HG02610 (cell line): Measurements from ENCODE around the gene B3GALNT1.

Experiments used
- ATAC-seq: cut with Tn5 transposase; IDR thresholded peaks from one replicate; pipeline ENCODE4 v1.9.1; 2021; ENCODE audit warnings: mild to moderate bottlenecking, moderate library complexity; ENCODE audit not compliant: unreplicated experiment

B3GALNT1 gene, protein sequence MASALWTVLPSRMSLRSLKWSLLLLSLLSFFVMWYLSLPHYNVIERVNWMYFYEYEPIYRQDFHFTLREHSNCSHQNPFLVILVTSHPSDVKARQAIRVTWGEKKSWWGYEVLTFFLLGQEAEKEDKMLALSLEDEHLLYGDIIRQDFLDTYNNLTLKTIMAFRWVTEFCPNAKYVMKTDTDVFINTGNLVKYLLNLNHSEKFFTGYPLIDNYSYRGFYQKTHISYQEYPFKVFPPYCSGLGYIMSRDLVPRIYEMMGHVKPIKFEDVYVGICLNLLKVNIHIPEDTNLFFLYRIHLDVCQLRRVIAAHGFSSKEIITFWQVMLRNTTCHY

DNA sequence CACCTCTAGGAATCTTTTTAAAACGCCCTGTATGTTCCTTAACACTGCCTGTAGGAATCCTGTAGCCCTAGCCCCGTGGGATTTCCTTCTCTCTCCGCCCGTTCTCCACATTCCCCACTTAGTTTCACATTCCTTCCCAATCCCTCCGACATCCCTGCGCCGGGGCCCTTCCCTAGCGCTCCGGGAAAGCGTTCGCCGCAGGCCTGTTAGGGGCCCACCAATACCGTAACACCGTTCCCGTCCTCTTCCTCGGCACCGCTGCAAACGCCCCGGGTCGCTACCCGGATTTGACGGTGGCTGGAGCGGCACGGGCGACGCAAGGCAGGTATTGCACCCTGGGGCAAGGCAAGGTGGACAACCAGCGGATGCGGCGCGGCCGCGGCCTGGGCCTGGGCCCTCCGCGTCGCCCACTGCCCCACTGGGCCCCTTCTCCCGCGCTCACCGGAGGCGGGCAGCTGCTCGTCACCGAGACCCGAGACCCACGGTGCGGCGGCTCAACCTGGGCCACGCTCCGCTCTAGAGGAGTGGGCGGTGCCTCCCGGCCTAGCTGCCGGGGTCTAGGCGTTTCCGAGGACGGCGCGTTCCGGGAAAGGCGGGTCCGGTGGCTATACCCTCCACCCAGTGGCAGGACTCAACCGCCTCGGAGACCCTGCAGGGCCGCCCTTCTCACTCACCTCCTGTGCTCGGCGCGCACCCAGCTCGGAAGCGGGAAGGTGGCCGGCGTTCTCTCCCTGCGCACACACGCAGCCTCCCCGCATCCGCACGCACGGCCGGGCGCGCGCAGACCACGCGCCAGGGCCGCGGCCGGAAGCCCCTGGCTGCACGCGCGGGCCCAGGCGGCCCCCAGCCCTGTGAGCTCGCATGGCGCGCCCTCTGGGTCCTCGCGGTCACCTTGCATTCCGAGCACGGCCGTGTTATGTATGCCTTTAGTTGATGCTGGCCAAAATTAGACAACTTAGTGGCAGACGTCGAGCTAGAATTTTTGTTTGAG is at the start of gene B3GALNT1:
Gene B3GALNT1 (minus strand): TSS at position 789 of the 991 bp plus-strand sequence. CDS start 18,595 bp downstream, outside the sequence.
- peak; percentile 73 for ATAC-seq

DNA sequence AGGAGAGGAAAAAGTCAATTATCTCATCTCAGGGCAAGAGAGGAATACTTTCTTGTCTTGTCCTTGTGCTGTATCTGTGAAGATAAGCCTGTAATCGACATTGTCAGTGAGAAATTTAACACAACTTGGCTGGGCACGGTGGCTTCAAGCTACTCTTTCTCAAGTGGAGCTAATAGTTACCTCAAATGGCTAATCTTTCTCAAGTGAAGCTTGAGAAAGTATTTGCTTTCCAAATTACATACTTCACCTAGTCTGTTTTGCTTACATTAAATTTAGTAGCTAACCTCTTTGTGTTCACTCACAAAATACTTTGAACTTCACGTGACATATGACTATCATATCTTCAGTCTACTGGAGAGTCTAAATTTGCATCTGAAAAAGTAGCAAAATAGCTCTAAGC is 48.3 kb upstream of the B3GALNT1 start:
- ATAC-seq: no peak

DNA sequence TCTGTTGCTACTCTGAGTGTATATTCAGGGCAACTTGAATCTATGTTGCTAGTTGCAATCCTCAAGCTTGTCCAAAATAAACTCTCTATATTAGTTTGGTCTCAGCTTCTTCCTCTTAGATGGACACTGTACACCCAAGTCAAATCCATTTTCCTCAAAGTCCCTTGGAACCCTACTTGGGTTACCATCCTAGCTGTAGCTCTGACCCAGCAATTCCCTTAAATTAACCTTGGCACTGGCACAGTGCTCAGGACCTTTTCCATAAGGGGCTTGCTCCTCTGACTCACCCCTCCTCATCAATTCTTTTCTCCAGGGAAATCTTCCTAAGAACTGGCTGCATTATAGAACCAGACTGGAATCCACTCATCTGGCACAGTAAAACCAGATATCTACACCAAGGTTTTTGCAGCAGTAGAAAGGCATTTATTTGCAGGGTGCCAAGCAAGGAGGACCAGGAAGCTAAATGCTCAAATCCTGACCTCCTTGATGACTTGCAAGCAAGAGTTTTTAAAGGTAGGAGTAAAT is 44.9 kb upstream of the B3GALNT1 start:
- no peak for ATAC-seq

DNA sequence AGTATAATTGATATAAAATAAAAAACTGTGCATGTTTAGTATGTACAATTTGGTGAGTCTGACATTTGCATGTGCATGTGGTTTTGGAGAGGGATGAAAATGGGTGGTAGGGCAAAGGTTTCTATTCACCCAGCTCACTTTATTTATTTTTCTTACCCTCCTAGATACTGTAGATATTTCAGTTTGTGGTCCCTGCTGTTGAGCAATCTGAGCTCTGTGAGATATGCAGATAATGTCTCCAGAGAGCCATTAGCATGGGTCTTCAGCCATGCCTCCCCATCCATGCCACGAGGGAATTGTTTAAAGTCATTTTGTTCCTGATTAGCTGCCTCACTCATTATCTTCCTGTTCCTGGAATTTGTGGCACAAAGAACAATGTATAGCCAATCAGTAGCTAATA is 44.4 kb upstream of the B3GALNT1 start:
- no peak for ATAC-seq

DNA sequence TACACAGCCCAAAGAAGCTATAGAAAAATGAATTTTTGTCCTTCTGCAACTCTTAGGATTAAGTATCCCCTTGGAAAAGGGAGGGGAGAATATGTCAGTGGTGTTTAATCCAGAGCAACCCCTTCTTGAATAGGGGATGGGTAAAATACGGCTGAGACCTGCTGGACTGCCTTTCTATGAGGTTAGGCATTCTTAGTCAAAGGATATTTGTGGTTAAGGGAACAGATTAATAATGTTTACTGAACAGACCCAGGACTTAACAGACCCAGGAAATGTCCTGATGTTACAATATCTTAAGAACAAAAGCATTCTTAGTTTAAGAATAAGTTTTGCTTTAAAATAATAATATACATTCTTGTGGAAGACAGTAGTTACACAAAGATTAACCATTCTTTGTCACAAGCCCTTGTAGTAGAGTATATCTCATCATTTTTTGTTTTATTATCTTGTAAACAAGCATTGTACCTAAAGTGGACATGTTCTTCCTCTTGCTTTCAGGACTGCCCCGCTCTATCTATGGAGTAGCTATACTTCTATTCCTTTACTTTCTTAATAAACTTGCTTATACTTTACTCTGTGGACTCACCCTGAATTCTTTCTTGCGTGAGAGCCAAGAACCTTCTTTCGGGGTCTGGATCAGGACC is 43.8 kb upstream of the B3GALNT1 start:
- no peak for ATAC-seq

DNA sequence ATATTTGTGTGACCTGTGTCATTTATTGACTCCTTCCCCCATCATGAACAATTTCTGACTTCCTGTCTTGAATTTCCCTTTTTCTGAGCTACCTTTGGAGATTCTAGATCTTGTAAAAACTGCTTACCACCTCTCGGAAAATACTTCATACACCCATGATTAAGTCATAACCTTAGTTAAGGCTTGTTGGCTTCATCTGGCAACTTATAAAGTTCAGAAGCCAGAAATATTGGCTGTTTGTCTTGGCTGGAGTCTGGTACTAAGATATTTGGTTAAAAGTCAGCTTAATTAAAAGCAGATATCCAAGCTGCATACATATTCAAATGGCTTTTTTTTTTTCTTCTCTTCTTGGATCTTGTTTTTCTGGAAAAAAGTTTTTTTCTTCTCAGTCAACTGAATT is 37.3 kb upstream of the B3GALNT1 start:
- ATAC-seq: no peak

DNA sequence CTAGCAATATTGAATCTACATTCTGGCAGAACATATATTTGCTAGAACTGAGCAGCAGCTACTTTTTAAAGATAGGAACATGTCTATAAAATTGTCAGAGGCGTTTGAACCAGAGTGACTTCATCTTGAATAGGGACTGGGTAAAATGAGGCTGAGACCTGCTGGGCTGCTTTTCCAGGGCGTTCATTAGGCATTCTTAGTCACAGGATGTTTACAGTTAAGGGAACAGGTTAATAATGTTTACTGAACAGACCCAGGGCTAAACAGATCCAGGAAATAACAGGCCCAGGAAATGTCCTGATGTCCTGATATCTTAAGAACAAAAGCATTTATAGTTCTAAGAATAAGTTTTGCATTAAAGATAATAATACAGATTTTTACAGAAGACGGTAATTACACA is 34.5 kb upstream of the B3GALNT1 start:
- no peak for ATAC-seq

DNA sequence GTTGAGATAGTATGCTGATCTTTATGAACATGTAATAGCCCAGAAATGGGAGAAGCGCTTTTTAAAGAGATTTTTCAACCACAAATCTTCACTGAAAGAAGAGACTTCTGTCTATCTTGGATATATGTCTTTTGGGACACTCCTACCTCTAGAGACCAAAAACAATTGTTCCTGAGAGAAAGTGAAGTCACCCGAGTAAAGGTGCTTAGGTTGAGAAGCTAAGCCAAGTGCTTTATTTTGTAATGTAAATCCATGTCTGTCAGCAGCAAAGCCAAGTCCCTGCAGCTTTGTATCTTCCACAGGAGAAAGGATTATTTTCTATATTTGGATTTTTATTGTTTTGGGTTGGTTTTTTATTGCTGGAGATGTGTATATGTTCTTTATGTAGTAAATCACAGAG is 32.1 kb upstream of the B3GALNT1 start:
- ATAC-seq: no peak

DNA sequence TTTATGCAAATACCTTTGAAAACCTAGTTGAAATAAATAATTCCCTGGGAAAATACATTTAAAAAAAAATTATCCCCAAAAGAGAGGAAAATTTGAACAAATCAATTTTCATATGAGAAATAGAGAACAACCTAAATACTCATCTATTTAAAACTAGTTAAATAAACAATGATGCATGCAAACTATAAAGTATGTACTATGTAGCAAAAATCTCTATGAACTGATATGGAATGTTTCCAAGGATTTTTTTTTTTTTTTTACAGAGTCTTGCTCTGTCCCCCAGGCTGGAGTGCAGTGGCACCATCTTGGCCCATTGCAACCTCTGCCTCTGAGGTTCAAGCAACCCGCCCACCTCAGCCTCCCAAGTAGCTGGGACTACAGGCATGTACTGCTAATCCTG is 27.2 kb upstream of the B3GALNT1 start:
- no peak for ATAC-seq

DNA sequence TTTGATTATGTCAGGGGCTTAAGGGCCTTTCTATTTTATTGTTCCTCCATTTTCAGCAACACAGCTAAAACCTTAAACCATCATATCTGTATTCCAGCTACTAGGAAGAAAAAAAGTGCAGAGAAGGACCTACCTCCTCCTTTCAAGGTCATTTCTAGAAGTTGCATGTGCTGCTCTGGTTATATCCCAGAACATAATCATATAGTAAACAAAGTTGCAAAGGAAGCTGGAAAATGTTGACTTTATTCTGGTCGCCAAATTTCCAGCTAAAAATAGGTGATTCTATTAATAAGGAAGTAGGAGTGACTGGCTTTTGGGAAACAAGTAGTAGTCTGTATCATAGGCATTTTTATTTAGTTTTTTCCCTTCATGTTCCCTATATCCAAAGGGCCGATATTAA is 21.3 kb upstream of the B3GALNT1 start:
- ATAC-seq: no peak

DNA sequence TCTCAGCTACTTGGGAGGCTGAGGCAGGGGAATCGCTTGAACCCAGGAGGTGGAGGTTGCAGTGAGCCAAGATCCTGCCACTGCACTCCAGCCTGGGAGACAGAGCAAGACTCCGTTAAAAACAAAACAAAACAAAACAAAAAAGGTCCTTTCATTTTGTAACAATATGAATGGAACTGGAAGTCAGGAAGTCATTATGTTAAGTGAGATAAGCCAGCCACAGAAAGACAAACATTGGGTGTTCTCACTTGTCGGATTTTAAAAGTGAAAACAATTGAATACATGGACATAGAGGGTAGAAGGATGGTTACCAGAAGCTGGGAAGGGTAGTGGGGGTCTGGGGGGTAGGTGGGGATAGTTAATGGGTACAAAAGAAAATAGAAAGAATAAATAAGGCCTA is 12.5 kb upstream of the B3GALNT1 start:
- no peak for ATAC-seq

DNA sequence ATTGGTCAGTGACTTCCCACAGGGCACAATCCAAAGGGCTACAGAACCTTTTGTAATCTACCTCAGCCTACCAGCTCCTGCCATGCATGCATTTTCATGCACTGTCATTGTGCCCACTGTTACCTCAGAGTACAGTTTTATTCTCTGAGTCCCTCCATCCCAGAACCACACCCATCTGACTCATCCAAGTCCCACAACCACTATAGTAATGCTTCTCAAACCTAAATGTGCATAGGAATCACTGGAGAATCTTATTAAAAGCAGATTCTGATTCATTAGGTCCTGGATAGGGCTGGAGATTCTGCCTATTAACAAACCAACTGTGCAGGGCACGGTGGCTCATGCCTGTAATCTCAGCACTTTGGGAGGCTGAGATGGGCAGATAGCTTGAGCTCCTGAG is 3.7 kb upstream of the B3GALNT1 start:
- ATAC-seq: no peak

DNA sequence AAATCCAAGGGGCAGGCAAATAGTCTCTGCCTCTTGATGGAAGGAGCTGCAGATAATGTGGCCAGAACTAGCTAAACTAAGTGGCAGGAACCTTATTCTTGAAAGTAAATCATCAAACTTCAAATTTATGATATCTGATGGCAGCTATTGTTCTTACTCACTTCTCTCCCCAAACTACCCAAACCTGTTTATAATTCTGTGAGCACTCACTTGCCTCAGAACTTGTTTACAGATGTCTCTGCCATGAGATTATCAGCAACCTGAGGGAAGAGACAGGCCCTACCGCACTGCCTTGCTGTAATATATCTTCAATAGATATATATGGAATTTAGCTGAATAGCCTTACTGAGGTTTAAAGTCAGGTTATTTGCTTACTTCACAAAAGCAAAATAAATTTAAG is 2.2 kb upstream of the B3GALNT1 start:
- no peak for ATAC-seq

DNA sequence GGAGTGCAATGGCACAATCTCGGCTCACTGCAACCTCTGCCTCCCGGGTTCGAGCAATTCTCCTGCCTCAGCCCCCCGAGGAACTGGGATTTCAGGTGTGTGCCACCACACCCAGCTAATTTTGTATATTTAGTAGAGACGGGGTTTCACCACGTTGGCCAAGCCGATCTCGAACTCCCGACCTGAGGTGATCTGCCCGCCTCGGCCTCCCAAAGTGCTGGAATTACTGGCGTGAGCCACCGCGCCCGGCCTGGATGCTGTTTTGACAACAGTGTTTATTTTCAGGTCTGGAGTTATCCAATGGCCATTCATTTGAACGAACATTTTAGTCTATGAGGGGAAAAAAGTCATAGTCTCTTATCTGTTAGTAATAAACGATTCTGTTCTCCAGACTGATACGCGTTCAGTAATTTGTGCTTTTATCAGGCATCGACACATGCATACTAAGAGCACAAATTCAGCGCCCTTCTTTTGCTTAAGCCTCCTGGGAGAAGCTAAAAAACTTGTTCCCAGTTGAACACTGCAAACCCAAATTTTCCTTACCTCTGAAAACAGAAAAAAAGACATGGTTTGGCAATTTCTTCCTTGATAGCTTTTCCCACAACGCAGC is 1.3 kb downstream of the B3GALNT1 start:
- ATAC-seq: no peak

DNA sequence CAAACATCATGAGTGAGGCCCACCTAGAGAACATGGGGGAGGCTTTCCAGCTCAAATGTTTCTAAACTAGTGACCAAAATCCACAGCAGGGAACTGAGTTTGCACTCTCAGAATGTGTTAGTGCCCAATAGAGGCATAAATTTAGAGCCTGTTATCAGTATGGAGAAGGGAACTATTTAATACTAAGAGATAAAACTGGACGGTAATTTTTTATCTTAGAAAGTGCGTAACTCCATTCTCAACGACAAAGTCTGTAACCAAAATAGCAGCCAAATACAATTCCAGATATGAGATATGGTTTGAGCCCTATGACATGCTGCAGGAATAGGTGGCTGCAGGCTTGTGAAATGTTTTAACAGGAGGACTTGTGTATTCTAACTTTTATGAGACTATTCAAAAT is 3.5 kb downstream of the B3GALNT1 start:
- ATAC-seq: no peak

DNA sequence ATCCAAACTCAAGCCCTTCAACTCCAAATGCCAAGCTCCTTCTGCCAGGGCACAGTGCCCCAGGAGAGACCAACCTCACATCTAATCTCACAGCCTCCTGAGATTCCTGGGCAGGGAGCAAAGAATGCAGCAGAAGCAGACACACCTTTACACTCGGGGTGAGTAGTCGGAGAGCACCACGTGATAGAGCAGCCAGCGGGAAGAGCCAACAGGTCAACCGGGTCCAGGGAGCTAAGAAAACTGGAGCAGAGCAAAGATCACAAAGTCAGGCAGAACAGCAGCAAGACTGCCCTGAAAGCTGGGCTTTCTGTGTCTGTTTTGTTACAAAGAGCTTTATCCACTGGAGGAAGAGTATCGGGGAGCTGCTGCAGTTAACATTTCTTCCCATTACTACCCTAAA is 4.2 kb downstream of the B3GALNT1 start:
- no peak for ATAC-seq

DNA sequence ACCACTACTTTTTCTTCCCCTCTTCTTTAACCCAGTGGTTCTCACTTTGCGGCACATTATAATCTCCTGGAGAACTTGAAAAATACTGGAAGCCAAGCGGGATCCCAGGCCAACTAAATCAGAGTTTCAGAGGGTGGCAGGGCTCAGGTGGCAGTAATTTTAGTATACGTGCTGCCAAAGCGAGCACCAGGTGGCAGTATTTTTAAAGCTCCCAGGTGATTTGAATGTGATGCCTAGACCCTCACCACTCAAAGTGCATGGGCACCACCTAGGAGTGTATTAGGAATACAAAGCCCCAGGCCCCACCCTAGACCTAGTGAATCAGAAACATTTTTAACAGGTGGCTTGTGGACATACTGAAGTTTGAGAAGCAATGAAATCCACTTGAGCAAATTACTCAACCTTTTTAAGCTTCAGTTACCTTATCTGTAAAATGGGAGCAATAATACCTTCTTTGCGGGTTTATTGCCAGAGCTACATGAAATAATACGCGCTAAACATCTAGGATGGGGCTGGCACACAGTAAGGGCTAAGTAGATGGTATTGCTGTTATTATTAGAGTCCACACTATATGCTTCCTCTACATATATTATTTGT is 8.3 kb downstream of the B3GALNT1 start:
- ATAC-seq: no peak

DNA sequence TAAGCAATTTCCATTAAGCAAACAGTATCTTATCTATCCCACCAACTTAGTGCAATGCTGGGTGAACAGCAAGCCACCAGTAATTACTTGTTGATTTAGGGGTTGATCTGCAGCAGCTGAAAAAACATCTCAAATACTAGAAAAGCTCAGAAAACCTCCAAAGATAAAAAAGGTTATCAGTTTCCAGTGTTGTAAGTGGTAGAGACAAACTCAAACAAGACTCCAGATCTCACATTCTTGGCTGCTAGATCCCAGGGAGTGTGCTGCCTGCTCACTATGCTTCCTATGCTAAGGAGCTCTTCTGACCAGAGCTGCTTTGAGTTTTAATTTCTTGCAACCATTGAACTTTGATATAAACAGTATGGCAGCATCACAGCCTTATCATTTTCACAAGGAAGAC is 11.3 kb downstream of the B3GALNT1 start:
- no peak for ATAC-seq

DNA sequence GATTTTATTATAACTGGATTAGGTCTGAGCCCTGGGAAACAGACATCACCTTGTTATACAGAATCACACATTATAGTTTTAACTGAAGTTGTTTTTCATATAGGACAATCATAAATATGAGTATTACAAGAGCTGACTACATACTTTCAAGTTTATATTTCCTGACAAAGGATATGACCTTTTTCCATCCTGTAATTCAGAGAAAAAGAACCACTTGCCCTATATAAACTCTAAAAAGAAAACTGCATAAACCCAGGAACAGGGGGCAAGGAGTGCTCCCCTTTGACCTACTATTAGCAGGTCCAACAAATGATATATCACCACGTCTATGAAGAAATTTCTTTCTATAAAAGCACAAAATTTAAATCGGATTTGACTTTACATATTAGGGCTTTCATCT is 20.9 kb downstream of the B3GALNT1 start:
- no peak for ATAC-seq

DNA sequence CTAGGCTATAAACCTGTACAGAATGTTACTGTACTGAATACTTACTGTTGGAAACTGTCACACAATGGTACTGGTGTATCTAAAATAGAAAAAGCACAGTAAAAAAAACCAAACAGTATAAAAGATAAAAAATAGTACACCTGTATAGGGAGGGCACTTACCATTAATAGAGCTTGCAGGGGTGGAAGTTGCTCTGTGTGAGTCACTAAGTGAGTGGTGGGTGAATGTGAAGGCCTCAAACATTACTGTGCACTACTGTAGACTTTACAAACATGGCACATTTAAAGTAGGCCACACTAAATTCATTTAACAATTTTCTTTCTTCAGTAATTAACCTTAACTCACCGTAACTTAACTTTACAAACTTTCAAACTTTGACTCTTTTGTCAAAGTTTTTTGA is 22.0 kb downstream of the B3GALNT1 start:
- no peak for ATAC-seq
